HL-60 (cell line): ENCODE measurements around the gene NPFF.

Source experiments
- DNase-seq, 2 experiments: peaks; one replicate each; pipeline ENCODE4 v3.0.0-alpha.2; 2010 to 2020; ENCODE audit warnings: low read depth in 1 of 2, low spot score in 1 of 2
- H3K27ac ChIP-seq: fragments of 250-450 bp; sonication (Bioruptor Pico); replicated peaks from 2 replicates; pipeline ENCODE4 v1.5.1; 2020; ENCODE audit warnings: mild to moderate bottlenecking, moderate library complexity
- H3K27me3 ChIP-seq: fragments of 250-450 bp; sonication (Bioruptor Pico); 2 replicates; pipeline ENCODE4 v1.5.1; 2021; ENCODE audit warnings: mild to moderate bottlenecking, moderate library complexity; ENCODE audit not compliant: insufficient read depth, poor library complexity, severe bottlenecking
- H3K4me3 ChIP-seq: replicated peaks from 2 replicates; pipeline ENCODE4 v1.5.1; 2011; ENCODE audit warnings: mild to moderate bottlenecking, control low read depth, low read length; ENCODE audit not compliant: insufficient read depth
- GABPA ChIP-seq: IDR thresholded peaks from 2 replicates; pipeline ENCODE4 v1.6.1; 2012; ENCODE audit warnings: low read depth
- POLR2AphosphoS5 ChIP-seq: IDR thresholded peaks from 2 replicates; pipeline ENCODE4 v1.6.1; 2012; ENCODE audit warnings: low read depth
- SPI1 ChIP-seq: IDR thresholded peaks from 2 replicates; pipeline ENCODE4 v1.6.1; 2012; ENCODE audit warnings: low read depth, mild to moderate bottlenecking, borderline replicate concordance
- long read RNA-seq: library from polyadenylated mRNA; unstranded; transcript quantifications from one replicate; pipeline ENCODE4 v2.0.0, GENCODE V29; 2020
- TF ChIP-seq, protein P1 (sequence below): IDR thresholded peaks from one replicate; pipeline ENCODE4 v1.5.1; 2011; ENCODE audit warnings: low read length, control low read depth, inconsistent platforms; ENCODE audit not compliant: insufficient read depth
- TF ChIP-seq, protein P2 (sequence below): IDR thresholded peaks from 2 replicates; pipeline ENCODE4 v1.6.1; 2012; ENCODE audit warnings: low read depth; ENCODE audit not compliant: insufficient replicate concordance

The NPFF gene, protein sequence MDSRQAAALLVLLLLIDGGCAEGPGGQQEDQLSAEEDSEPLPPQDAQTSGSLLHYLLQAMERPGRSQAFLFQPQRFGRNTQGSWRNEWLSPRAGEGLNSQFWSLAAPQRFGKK
- long read RNA-seq = 0 reads

DNA sequence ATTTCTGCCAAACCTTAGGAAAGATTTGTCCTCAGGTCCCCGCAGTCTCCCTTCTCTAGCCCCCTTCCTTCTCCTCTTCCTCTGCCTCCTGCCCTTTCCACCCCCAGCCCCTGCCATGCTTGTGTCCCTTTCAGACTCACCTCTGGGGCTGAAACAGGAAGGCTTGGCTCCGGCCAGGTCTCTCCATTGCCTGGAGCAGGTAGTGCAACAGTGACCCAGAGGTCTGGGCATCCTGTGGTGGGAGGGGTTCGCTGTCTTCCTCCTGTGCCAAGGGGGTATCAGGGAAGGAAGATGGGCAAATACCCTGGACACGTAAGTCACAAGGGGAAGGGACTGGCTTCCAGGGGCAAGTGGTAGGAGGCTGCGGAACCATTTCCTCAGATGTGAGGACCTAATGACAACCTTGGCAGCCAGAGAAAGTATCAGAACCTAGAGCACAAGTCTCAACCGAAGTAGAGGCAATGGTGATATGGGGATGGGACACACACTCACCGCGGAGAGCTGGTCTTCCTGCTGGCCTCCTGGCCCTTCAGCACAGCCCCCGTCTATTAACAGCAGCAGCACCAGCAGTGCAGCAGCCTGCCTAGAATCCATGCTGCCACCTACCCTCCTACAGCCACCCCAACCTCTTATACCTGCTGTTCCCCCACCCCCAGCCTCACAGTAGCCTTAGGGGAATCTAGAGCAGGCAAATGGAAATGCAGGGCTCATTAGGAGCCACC, at the start of gene NPFF:
TSS of gene NPFF (minus strand) at position 604 of the 722 bp plus-strand sequence. CDS start at position 594, 10 bp downstream.
- TF ChIP-seq, protein P1, sequence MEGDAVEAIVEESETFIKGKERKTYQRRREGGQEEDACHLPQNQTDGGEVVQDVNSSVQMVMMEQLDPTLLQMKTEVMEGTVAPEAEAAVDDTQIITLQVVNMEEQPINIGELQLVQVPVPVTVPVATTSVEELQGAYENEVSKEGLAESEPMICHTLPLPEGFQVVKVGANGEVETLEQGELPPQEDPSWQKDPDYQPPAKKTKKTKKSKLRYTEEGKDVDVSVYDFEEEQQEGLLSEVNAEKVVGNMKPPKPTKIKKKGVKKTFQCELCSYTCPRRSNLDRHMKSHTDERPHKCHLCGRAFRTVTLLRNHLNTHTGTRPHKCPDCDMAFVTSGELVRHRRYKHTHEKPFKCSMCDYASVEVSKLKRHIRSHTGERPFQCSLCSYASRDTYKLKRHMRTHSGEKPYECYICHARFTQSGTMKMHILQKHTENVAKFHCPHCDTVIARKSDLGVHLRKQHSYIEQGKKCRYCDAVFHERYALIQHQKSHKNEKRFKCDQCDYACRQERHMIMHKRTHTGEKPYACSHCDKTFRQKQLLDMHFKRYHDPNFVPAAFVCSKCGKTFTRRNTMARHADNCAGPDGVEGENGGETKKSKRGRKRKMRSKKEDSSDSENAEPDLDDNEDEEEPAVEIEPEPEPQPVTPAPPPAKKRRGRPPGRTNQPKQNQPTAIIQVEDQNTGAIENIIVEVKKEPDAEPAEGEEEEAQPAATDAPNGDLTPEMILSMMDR = no peak
- TF ChIP-seq SPI1 (no peak), POLR2AphosphoS5 (peak; percentile 16; the same call in 1 of the 2 replicates)
- no peak for DNase-seq
- Histone ChIP-seq H3K27ac (no peak within 1 kb of the TSS), H3K4me3 (no peak within 1 kb of the TSS), H3K27me3 (no peaks in the 10 kb centered on the region)

DNA sequence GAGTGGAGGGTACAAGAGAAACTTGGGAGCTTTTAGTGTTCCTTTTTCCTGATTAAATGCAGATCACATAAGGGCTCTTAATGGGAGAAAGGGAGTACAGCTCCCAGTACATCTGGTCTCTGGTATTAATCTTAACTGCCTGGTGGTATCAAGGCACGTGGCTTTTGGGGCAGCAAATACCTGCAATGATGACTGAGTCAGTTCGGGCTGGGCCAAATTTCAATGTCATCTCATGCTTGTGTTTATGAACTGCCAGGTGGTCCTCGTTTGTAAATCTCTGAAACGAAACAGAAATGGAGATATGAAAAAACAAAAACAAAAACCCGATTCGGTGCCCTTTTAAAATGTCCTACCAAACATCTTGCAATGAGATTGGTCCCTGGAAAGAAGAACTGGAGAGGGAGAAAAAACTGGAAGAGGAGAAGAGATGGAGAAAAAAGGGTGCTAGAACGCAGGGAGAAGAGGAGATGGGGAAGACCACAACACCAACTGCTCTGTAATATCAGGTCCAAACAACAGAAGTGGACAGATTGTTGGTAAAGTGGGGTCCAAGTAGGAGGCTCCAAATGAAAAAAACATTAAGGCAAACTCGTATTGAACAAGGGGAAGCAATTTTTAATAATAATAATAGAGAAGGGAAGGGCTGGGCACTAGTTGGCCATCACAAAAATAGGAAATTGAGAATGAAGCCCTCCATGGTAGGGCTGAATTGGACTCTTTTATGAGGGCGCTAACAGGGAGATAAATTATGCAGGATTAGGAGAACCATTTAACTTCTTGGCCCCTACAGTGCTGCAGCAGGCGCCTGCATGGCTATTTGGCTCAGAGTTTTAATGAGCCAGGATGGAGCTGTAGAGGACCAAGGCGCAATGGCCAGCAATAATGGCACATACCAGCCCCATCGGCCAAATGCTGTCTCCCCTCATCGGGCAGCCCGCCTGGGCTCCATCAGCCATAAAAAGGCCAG, 45.4 kb upstream of the NPFF start:
- TF ChIP-seq GABPA = no peak
- no peak for TF ChIP-seq SPI1
- TF ChIP-seq, protein P2, sequence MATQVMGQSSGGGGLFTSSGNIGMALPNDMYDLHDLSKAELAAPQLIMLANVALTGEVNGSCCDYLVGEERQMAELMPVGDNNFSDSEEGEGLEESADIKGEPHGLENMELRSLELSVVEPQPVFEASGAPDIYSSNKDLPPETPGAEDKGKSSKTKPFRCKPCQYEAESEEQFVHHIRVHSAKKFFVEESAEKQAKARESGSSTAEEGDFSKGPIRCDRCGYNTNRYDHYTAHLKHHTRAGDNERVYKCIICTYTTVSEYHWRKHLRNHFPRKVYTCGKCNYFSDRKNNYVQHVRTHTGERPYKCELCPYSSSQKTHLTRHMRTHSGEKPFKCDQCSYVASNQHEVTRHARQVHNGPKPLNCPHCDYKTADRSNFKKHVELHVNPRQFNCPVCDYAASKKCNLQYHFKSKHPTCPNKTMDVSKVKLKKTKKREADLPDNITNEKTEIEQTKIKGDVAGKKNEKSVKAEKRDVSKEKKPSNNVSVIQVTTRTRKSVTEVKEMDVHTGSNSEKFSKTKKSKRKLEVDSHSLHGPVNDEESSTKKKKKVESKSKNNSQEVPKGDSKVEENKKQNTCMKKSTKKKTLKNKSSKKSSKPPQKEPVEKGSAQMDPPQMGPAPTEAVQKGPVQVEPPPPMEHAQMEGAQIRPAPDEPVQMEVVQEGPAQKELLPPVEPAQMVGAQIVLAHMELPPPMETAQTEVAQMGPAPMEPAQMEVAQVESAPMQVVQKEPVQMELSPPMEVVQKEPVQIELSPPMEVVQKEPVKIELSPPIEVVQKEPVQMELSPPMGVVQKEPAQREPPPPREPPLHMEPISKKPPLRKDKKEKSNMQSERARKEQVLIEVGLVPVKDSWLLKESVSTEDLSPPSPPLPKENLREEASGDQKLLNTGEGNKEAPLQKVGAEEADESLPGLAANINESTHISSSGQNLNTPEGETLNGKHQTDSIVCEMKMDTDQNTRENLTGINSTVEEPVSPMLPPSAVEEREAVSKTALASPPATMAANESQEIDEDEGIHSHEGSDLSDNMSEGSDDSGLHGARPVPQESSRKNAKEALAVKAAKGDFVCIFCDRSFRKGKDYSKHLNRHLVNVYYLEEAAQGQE = no peak
- no peak for TF ChIP-seq POLR2AphosphoS5
- TF ChIP-seq, protein P1 = no peak
- Histone ChIP-seq H3K27ac (no peak overlapping the region), H3K4me3 (no peak overlapping the region), H3K27me3 (no peaks in the 10 kb centered on the region)
- no peak for DNase-seq

DNA sequence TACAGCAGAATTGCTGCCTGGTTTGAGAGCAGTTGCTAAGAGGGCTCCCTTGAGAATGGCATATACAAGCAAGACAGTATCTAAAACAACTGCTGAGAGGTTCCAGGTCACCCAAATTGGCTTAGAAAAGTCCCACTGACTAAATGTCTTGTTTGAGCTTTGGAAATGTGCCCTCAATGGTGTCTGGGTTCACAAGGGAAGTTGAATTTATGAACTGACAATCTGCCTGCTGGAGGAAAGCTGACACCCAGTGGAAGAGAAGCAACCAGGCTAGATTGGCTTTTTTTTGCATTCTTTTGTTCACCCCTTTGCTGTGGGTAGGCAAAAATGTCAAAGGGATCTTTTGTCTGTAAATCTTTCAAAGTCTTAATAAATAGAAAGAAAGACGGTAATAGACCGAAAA, 44.6 kb upstream of the NPFF start:
- H3K27me3 ChIP-seq = no peaks in the 10 kb centered on the region
- no peak overlapping the region for H3K27ac ChIP-seq
- DNase-seq = no peak
- TF ChIP-seq, protein P1 = no peak
- TF ChIP-seq, protein P2 = no peak
- TF ChIP-seq GABPA (no peak), SPI1 (no peak), POLR2AphosphoS5 (no peak)
- H3K4me3 ChIP-seq = no peak overlapping the region
